GM04503 (cell line): ENCODE measurements around the gene FNDC11.
"Not testable (repeated sequence)": the region's sequence is repeated elsewhere in the genome, so short reads cannot be mapped to it uniquely, and the experiment has no call there.

ENCODE experiments used
- DNase-seq: peaks from one replicate; pipeline ENCODE4 v3.0.0-alpha.2; 2012; ENCODE audit warnings: low read depth

The FNDC11 gene

DNA sequence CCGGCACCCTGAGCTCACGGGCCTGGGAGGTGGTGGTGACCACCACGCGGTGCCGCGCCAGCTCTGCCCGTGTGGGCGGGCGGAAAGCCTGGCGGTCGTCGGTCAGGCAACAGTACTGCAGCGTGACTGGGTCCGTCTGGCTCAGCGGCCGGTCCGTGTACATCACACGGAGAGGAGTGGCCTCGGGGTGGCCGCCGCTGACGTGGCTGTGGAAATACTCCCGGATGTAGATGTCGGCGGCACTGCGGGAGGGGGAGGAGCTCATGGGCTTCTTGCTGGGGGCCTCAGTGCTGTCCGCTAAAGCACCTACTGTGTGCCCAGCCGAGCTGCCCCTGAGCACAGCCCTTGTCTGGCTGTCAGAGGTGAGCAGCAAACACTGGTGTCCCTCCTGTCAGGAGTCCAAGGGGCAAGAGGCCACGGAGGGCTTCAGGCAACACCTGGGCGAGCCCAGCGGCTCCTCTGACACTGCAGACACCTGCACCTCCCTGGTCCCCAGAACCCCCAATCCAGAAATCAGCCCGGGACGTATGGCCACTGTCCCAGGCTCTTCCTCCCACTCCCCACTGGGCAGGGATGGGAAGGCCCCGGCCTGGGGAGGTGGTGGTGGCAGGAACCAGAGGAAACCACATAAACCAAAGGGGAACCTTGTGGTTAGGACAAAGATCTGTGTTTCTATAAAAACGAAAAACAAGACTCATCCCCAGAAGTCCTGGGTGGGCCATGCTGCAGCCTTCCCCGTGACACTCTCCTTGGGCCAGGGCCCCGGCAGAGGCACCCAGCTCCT is 13.6 kb downstream of the FNDC11 start:
- no peak for DNase-seq

- DNase-seq, result no peak
Observed at GRCh38 chr20:63568170-63568981, 14.4 kb downstream of the FNDC11 start.

DNA sequence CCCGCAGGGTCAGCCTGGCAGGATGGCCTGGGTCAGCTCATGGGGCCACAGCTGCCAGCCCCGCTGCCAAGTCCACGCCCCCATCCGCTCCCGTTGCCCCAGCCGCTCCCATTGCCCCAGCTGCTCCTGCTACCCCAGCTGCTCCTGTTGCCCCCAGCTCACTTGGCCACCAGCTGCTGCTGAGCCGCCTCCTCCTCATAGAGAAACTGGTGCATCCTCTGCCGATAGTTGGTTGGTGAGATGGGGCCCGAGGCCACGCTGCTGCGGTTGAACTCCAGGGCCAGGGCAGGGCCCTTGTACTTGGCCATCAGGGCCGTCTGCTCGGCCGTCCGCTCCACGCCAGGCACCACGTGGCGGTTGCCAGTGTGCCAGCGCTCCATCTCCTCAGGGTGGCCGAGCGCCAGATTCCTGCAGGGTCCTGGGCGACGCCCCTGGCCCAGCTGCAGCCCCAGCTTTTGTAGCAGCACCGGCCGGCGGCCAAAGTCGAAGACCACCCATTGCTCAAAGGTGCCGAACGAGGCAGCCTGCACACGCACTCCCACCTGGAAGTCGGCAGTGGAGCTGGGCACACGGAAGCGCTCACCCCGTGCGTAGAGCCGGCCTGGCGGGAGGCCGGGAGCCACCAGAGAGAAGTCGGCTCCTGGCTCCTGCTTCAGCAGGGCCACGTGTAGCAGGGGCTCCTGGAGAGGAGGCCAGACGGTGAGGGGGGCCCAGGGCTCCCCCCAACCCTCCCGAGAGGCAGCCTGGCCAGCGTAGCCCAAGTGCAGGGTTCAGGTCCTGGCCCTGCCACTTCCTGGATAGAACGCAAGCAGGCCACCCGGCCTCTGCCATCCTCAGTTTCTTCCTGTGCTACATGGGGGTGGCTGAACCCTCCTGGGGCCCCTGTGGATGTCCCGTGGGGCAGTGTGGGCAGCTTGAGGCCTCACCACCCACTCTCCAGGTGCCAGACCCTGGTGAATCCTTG is 15.3 kb downstream of the FNDC11 start:
- no peak for DNase-seq

GRCh38 chr20:63570281-63571086 is 16.5 kb downstream of the FNDC11 start:
- DNase-seq, result no peak

DNA sequence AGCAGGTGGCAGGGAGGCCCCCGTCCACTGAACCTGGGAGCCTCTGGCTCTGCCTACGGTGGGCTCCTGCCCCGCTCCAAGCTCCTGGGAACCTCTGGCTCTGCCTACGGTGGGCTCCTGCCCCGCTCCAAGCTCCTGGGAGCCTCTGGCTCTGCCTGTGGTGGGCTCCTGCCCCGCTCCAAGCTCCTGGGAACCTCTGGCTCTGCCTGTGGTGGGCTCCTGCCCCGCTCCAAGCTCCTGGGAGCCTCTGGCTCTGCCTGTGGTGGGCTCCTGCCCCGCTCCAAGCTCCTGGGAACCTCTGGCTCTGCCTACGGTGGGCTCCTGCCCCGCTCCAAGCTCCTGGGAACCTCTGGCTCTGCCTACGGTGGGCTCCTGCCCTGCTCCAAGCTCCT is 17.1 kb downstream of the FNDC11 start:
- DNase-seq, result not testable (repeated sequence)

DNA sequence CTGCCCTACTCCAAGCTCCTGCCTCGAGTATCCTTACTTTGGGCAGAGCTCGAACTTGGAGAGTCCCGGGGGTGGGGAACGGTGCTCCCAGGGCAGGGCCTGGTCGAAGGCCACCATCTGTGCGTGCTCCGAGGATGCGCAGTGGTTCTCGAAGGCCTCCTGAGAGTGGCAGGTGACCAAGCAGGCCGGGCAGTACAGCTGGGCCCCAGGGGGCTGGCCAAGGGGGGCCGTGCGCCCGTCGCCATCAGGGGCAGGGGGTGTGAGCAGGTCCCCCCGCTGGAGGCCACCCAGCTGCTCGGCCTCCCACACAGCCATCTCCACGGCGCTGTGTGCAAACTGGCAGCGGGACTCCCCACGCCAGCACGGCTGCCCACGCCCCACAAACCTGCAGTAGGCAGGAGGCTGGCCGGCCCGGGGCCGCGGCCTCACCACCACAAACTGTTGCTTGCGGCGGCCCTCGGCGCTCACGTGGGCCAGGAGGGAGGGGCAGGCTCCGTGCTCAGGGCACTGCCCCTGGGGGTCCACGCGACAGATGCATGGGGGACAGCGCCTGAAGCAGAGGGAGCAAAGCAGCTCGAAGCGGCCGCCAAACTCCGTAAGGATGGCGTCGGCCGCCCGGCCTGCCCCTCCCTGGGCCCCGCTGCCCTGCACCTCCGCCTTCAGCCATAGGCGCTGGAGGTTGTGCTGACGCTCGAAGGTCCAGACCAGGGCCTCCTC is 18.3 kb downstream of the FNDC11 start:
- no peak for DNase-seq

- DNase-seq, result no peak
Observed at GRCh38 chr20:63572788-63573646, 19.1 kb downstream of the FNDC11 start.

DNA sequence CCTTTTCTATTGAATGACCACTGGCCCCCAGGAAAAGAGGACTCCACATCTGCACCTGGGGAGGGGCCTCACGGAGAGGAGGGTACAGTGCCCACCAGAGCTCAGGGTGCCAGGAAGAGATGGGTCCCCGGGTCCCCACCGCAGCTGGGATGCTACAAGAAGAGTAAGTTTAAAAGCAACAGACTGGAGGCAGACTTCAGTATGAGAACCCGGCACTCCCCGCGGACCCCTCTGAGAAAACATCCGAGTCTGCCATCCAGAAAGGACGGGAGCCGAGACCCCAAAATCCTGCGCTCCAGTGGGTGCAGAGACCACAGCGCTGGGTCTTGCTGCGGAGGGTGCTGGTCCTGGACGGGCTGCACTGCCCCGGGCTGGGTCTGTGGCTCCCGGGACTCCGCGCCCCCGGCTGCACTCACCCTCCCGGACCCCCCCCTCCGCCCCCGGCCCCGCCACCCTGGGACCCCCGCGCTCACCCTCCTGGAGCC is 19.7 kb downstream of the FNDC11 start:
- DNase-seq, result no peak

- DNase-seq, result no peak
Observed at GRCh38 chr20:63574156-63574828, 20.3 kb downstream of the FNDC11 start, which contains the start of gene HELZ2. Gene HELZ2 (minus strand): TSS chr20:63574239. CDS start chr20:63572385, 1,854 bp downstream.

DNA sequence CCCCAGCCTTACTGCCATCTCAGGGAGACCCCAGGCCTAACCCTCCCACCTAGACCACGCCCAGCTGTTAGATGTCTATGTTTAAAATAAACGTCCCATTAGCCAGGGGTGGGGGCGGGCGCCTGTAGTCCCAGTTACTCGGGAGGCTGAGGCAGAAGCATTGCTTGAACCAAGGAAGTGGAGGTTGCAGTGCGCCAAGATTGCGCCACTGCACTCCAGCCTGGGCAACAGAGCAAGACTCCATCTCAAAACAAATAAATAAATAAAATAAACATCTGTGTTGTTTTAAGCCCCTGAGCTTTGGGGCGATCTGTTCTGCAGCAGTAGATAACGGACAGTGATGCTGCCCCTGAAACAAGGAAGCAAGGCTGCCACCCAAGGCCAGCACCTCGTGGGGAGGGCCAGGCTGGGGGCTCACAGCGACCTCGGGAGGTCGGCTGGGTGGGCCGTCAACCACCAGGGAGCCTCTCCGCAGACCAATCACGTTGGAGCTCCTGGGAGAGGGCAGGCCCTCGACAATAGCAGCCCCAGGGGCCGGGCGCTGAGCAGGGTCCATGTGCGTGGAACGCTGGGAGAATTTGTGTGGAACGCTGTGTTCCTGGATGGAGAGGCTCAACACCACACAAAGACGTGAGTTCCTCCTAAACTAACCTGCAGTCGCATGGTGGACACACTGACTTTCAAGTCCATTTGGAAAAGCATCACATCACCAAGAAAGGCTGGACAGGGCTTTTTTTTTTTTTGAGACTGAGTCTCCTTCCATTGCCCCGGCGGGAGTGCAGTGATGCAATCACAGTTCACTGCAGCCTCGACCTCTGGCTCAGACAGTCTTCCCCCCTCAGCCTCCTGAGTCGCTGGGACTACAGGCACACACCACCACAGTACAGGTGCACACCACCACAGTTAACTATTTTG is 21.1 kb downstream of the FNDC11 start:
- no peak for DNase-seq

DNA sequence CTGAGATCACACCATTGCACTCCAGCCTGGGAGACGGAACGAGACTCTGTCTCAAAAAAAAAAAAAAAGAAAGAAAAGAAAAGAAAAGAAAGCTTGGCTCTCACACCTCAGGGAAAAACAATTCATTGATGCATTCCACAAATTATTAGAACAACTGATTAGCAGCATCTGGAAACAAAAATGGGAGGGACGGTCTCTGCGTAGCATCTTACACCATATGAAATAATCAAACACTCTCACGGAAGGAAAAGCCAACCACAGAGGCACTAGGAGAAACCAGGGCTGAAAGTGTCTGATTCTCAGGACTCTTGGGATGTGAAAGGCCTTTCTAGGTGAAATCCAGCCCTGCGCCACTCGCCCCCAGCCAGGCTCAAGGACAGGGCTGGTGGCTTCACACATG is 22.4 kb downstream of the FNDC11 start:
- DNase-seq, result no peak

GRCh38 chr20:63577317-63577894 is 23.4 kb downstream of the FNDC11 start:
- no peak for DNase-seq

- no peak for DNase-seq
Observed at GRCh38 chr20:63578224-63579016, 24.5 kb downstream of the FNDC11 start.

GRCh38 chr20:63579017-63579694 is 25.2 kb downstream of the FNDC11 start:
- DNase-seq, result no peak

- no peak for DNase-seq
Observed at GRCh38 chr20:63580796-63581461, 27.0 kb downstream of the FNDC11 start.
